ENCODE data around the gene APOM. TPM values are rescaled to one million over a fixed set of nuclear protein-coding genes. Genes with fewer than 3 reads are reported as not detected.

Gene APOM
- total and polyA plus RNA-seq, 4 donors, result 0.42 to 2.6 (median 0.96) TPM; not detected in 1

DNA sequence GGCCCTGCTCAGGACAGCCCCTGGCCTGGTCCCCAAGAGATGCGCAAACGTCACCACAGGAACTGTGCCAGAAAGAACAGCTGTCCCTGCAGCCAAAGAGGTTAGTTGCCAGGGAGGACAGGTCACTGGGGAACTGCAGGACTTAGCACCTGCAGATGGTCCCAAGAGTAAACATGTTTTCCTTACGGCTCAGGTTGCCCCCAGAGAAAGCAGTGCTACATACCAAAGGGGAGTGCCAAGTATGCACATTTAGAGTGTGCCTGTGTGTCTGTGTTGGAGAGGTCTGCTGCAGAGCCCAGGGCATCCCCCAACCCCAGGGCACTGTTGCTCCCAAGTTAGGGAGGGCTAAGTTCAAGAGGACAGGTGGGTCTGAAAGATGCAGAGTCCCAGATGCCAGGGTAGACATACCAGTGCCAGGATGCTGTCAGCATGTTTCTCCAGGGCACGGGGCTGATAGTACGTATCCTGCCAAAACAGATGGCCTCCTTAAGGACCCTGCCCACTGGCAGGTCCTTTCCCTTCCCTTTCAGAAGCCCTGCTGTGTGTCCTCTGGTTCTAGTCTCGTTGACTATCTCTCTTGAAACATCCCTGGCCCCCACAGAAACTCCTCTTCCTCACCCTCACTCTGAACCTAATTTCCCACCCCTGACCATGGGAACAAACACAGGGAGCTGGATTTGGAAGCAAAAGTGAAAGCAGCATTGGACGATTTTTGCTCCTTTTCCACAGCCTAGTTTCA, 46.1 kb downstream of the APOM start:
- Histone ChIP-seq H3K27me3 (ENCODE audit: control insufficient read depth in 1 of 2, insufficient read depth in 2 of 2, low read length in 1 of 2) (no peaks in the 10 kb centered on the region), H3K9me3 (ENCODE audit: control insufficient read depth, low read length) (no peaks in the 10 kb centered on the region), H3K36me3 (ENCODE audit: control insufficient read depth in 1 of 2, insufficient read depth in 2 of 2, low read length in 1 of 2) (no peaks in the 10 kb centered on the region), H3K27ac (ENCODE audit: low read depth in 1 of 2, low read length in 2 of 2) (no peak overlapping the region), H3K4me3 (ENCODE audit: low read length in 2 of 2) (peak overlapping the region; percentile 75 to 95), H3K4me1 (ENCODE audit: control insufficient read depth in 1 of 2, insufficient read depth in 2 of 2, low read length in 2 of 2) (no peaks in the 10 kb centered on the region)
- intact Hi-C loops (cut with DNase I), result no loop called here
- no peak for ATAC-seq (ENCODE audit: low FRiP score)
- no peak for DNase-seq
- 16 to 17% methylated on average over 7 of the region's 7 CpGs for WGBS, 2 donors

- H3K27ac ChIP-seq (ENCODE audit: low read depth in 1 of 2, low read length in 2 of 2), result peak overlapping the region; percentile 95 to 96
- 0 to 1% methylated on average over 10 of the region's 10 CpGs for WGBS, 2 donors
- H3K4me3 ChIP-seq (ENCODE audit: low read length in 2 of 2), result peak overlapping the region; percentile 75 to 95
- no peaks in the 10 kb centered on the region for H3K9me3 ChIP-seq (ENCODE audit: control insufficient read depth, low read length)
- DNase-seq, result no peak
- H3K4me1 ChIP-seq (ENCODE audit: control insufficient read depth in 1 of 2, insufficient read depth in 2 of 2, low read length in 2 of 2), result no peaks in the 10 kb centered on the region
- intact Hi-C loops (cut with DNase I), result no loop called here
- H3K27me3 ChIP-seq (ENCODE audit: control insufficient read depth in 1 of 2, insufficient read depth in 2 of 2, low read length in 1 of 2), result no peaks in the 10 kb centered on the region
- ATAC-seq (ENCODE audit: low FRiP score), result peak; percentile 19
- no peaks in the 10 kb centered on the region for H3K36me3 ChIP-seq (ENCODE audit: control insufficient read depth in 1 of 2, insufficient read depth in 2 of 2, low read length in 1 of 2)
Measured at GRCh38 chr6:31702405-31702818, 46.7 kb downstream of the APOM start.

- H3K4me3 ChIP-seq (ENCODE audit: low read length in 2 of 2), result peak within 1 kb of the TSS; percentile 75 to 95
- peak; percentile 98 for ATAC-seq (ENCODE audit: low FRiP score)
- H3K27me3 ChIP-seq (ENCODE audit: control insufficient read depth in 1 of 2, insufficient read depth in 2 of 2, low read length in 1 of 2), result no peaks in the 10 kb centered on the region
- no peaks in the 10 kb centered on the region for H3K36me3 ChIP-seq (ENCODE audit: control insufficient read depth in 1 of 2, insufficient read depth in 2 of 2, low read length in 1 of 2)
- peak within 1 kb of the TSS; percentile 95 to 96 for H3K27ac ChIP-seq (ENCODE audit: low read depth in 1 of 2, low read length in 2 of 2)
- no peaks in the 10 kb centered on the region for H3K9me3 ChIP-seq (ENCODE audit: control insufficient read depth, low read length)
- peak; percentile 99 to 100 for DNase-seq
- intact Hi-C loops (cut with DNase I), result no loop called here
- no peaks in the 10 kb centered on the region for H3K4me1 ChIP-seq (ENCODE audit: control insufficient read depth in 1 of 2, insufficient read depth in 2 of 2, low read length in 2 of 2)
- WGBS, 2 donors, result 1% methylated on average over 54 of the region's 54 CpGs
Measured at GRCh38 chr6:31702819-31703716, 47.4 kb downstream of the APOM start, which contains the start of gene ABHD16A. TSS of gene ABHD16A (minus strand) at chr6:31703324. CDS start at chr6:31703281, 43 bp downstream.

- intact Hi-C loops (cut with DNase I), result no loop called here
- no peak overlapping the region for H3K27ac ChIP-seq (ENCODE audit: low read depth in 1 of 2, low read length in 2 of 2)
- H3K4me1 ChIP-seq (ENCODE audit: control insufficient read depth in 1 of 2, insufficient read depth in 2 of 2, low read length in 2 of 2), result no peaks in the 10 kb centered on the region
- WGBS, 2 donors, result 92 to 94% methylated on average over 5 to 6 of the region's 6 CpGs
- no peak overlapping the region for H3K4me3 ChIP-seq (ENCODE audit: low read length in 2 of 2)
- no peaks in the 10 kb centered on the region for H3K36me3 ChIP-seq (ENCODE audit: control insufficient read depth in 1 of 2, insufficient read depth in 2 of 2, low read length in 1 of 2)
- ATAC-seq (ENCODE audit: low FRiP score) (no peak), DNase-seq (no peak)
- no peaks in the 10 kb centered on the region for H3K27me3 ChIP-seq (ENCODE audit: control insufficient read depth in 1 of 2, insufficient read depth in 2 of 2, low read length in 1 of 2)
- no peaks in the 10 kb centered on the region for H3K9me3 ChIP-seq (ENCODE audit: control insufficient read depth, low read length)
Measured at GRCh38 chr6:31705931-31706330, 50.2 kb downstream of the APOM start.

DNA sequence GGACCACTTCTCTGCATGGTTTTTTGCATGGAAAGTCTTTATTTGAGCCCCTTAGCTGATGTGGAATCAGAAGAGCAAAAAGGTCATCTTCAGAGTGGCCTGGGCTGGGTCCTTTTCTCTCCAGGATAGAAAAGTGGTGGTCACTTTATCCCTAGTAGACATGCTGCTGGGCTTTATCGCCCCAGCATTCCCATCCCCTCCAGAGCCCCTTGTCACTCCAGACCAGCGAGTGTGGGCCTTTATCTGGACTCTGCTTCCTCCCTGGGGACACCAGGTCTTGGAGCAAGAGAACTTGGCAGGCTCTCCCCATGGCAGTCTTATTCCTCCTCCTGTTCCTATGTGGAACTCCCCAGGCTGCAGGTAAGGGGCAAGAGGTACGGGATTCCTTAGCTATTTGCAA, 50.9 kb downstream of the APOM start, which contains the start of gene LY6G6F:
Gene LY6G6F (plus strand): TSS at position 268 of the 400 bp plus-strand sequence. CDS start 41 bp downstream, at position 309.
- Histone ChIP-seq H3K36me3 (ENCODE audit: control insufficient read depth in 1 of 2, insufficient read depth in 2 of 2, low read length in 1 of 2) (no peaks in the 10 kb centered on the region), H3K4me3 (ENCODE audit: low read length in 2 of 2) (no peak within 1 kb of the TSS), H3K27ac (ENCODE audit: low read depth in 1 of 2, low read length in 2 of 2) (no peak within 1 kb of the TSS), H3K4me1 (ENCODE audit: control insufficient read depth in 1 of 2, insufficient read depth in 2 of 2, low read length in 2 of 2) (no peaks in the 10 kb centered on the region), H3K9me3 (ENCODE audit: control insufficient read depth, low read length) (no peaks in the 10 kb centered on the region), H3K27me3 (ENCODE audit: control insufficient read depth in 1 of 2, insufficient read depth in 2 of 2, low read length in 1 of 2) (no peaks in the 10 kb centered on the region)
- DNase-seq (no peak), ATAC-seq (ENCODE audit: low FRiP score) (no peak)
- 13 to 20% methylated on average over 3 of the region's 3 CpGs for WGBS, 2 donors
- intact Hi-C loops (cut with DNase I), result no loop called here

DNA sequence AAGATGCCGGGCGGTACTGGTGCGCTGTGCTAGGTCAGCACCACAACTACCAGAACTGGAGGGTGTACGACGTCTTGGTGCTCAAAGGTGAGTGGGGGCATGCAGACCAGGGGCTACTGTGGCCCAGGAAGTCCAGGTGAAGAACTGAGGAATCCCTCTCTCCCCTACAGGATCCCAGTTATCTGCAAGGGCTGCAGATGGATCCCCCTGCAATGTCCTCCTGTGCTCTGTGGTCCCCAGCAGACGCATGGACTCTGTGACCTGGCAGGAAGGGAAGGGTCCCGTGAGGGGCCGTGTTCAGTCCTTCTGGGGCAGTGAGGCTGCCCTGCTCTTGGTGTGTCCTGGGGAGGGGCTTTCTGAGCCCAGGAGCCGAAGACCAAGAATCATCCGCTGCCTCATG, 52.0 kb downstream of the APOM start:
- DNase-seq (no peak), ATAC-seq (ENCODE audit: low FRiP score) (no peak)
- H3K27me3 ChIP-seq (ENCODE audit: control insufficient read depth in 1 of 2, insufficient read depth in 2 of 2, low read length in 1 of 2), result no peaks in the 10 kb centered on the region
- intact Hi-C loops (cut with DNase I), result no loop called here
- no peak overlapping the region for H3K4me3 ChIP-seq (ENCODE audit: low read length in 2 of 2)
- no peaks in the 10 kb centered on the region for H3K4me1 ChIP-seq (ENCODE audit: control insufficient read depth in 1 of 2, insufficient read depth in 2 of 2, low read length in 2 of 2)
- H3K36me3 ChIP-seq (ENCODE audit: control insufficient read depth in 1 of 2, insufficient read depth in 2 of 2, low read length in 1 of 2), result no peaks in the 10 kb centered on the region
- 91% methylated on average over 10 of the region's 10 CpGs for WGBS, 2 donors
- H3K27ac ChIP-seq (ENCODE audit: low read depth in 1 of 2, low read length in 2 of 2), result no peak overlapping the region
- no peaks in the 10 kb centered on the region for H3K9me3 ChIP-seq (ENCODE audit: control insufficient read depth, low read length)

Small RNA genes within 50 kb of the gene (microRNA-seq; reads per million reads assigned to microRNA genes)
- 0 to 1.8 reads per million in 2 donors for gene MIR4646
- gene MIR6832, result 0.60 to 0.99 reads per million in 2 donors

Other genes starting within 250 kb of the APOM start
Only the 30 nearest of the 37 such genes appear.
- 1 to 10 TPM; 4.7 to 6.2 TPM for gene MICB, start 157.7 kb upstream of the APOM start, total RNA-seq
- 1 to 10 TPM; 1.8 to 3.5 TPM for gene MICB, start 157.7 kb upstream of the APOM start, polyA plus RNA-seq
- gene MCCD1, start 126.9 kb upstream of the APOM start, total RNA-seq, result not detected
- gene MCCD1, start 126.9 kb upstream of the APOM start, polyA plus RNA-seq, result not detected
- 100 to 1,000 TPM; 235 to 270 TPM for gene DDX39B, start 113.9 kb upstream of the APOM start, total RNA-seq
- gene DDX39B, start 113.9 kb upstream of the APOM start, polyA plus RNA-seq, result 100 to 1,000 TPM; 146 to 570 TPM
- 1 to 10 TPM; 1.3 to 1.5 TPM for gene ATP6V1G2, start 109.3 kb upstream of the APOM start, total RNA-seq
- 1 to 10 TPM; 1.4 to 1.8 TPM for gene ATP6V1G2, start 109.3 kb upstream of the APOM start, polyA plus RNA-seq
- 10 to 100 TPM; 16.0 to 19.8 TPM for gene NFKBIL1, start 108.3 kb upstream of the APOM start, total RNA-seq
- 10 to 100 TPM; 24.2 to 49.5 TPM for gene NFKBIL1, start 108.3 kb upstream of the APOM start, polyA plus RNA-seq
- gene LTA, start 83.6 kb upstream of the APOM start, total RNA-seq, result not detected
- gene LTA, start 83.6 kb upstream of the APOM start, polyA plus RNA-seq, result under 1 TPM in 1 of 2 donors, not detected in 1; 0.18 TPM
- 1 to 10 TPM in 1 of 2 donors, under 1 TPM in 1; 0.66 to 1.9 TPM for gene TNF, start 80.3 kb upstream of the APOM start, total RNA-seq
- gene TNF, start 80.3 kb upstream of the APOM start, polyA plus RNA-seq, result 1 to 10 TPM in 1 of 2 donors, under 1 TPM in 1; 0.23 to 1.3 TPM
- gene LTB, start 73.5 kb upstream of the APOM start, total RNA-seq, result 1 to 10 TPM; 1.4 to 3.6 TPM
- gene LTB, start 73.5 kb upstream of the APOM start, polyA plus RNA-seq, result 1 to 10 TPM in 1 of 2 donors, under 1 TPM in 1; 0.88 to 2.5 TPM
- 10 to 100 TPM; 21.1 to 24.6 TPM for gene LST1, start 69.6 kb upstream of the APOM start, total RNA-seq
- gene LST1, start 69.6 kb upstream of the APOM start, polyA plus RNA-seq, result 10 to 100 TPM in 1 of 2 donors, 1 to 10 TPM in 1; 7.9 to 23.4 TPM
- not detected for gene NCR3, start 62.9 kb upstream of the APOM start, total RNA-seq
- not detected for gene NCR3, start 62.9 kb upstream of the APOM start, polyA plus RNA-seq
- gene AIF1, start 40.7 kb upstream of the APOM start, total RNA-seq, result 10 to 100 TPM; 32.6 to 68.3 TPM
- 100 to 1,000 TPM in 1 of 2 donors, 10 to 100 TPM in 1; 38.2 to 166 TPM for gene AIF1, start 40.7 kb upstream of the APOM start, polyA plus RNA-seq
- 100 to 1,000 TPM; 154 to 164 TPM for gene PRRC2A, start 35.2 kb upstream of the APOM start, total RNA-seq
- 100 to 1,000 TPM in 1 of 2 donors, 10 to 100 TPM in 1; 28.5 to 152 TPM for gene PRRC2A, start 35.2 kb upstream of the APOM start, polyA plus RNA-seq
- 100 to 1,000 TPM; 207 to 215 TPM for gene BAG6, start 3.2 kb upstream of the APOM start, total RNA-seq
- gene BAG6, start 3.2 kb upstream of the APOM start, polyA plus RNA-seq, result 100 to 1,000 TPM in 1 of 2 donors, 10 to 100 TPM in 1; 75.0 to 379 TPM
- gene C6orf47, start 4.9 kb downstream of the APOM start, total RNA-seq, result 10 to 100 TPM; 18.3 to 20.2 TPM
- gene C6orf47, start 4.9 kb downstream of the APOM start, polyA plus RNA-seq, result 10 to 100 TPM in 1 of 2 donors, 1 to 10 TPM in 1; 7.5 to 12.0 TPM
- gene GPANK1, start 9.1 kb downstream of the APOM start, total RNA-seq, result 10 to 100 TPM; 10.9 to 16.5 TPM
- gene GPANK1, start 9.1 kb downstream of the APOM start, polyA plus RNA-seq, result 10 to 100 TPM; 15.9 to 22.8 TPM
- gene CSNK2B, start 10.2 kb downstream of the APOM start, total RNA-seq, result 100 to 1,000 TPM; 100 to 106 TPM
- gene CSNK2B, start 10.2 kb downstream of the APOM start, polyA plus RNA-seq, result 100 to 1,000 TPM; 122 to 191 TPM
- 10 to 100 TPM; 19.6 to 20.8 TPM for gene LY6G5B, start 14.1 kb downstream of the APOM start, total RNA-seq
- 10 to 100 TPM in 1 of 2 donors, 1 to 10 TPM in 1; 1.6 to 25.1 TPM for gene LY6G5B, start 14.1 kb downstream of the APOM start, polyA plus RNA-seq
- 1 to 10 TPM; 1.2 to 3.3 TPM for gene LY6G5C, start 25.2 kb downstream of the APOM start, total RNA-seq
- gene LY6G5C, start 25.2 kb downstream of the APOM start, polyA plus RNA-seq, result 1 to 10 TPM; 3.3 to 5.9 TPM
- 10 to 100 TPM; 41.8 to 48.1 TPM for gene ABHD16A, start 47.4 kb downstream of the APOM start, total RNA-seq
- 10 to 100 TPM; 12.9 to 50.1 TPM for gene ABHD16A, start 47.4 kb downstream of the APOM start, polyA plus RNA-seq
- not detected for gene LY6G6F, start 51.0 kb downstream of the APOM start, total RNA-seq
- gene LY6G6F, start 51.0 kb downstream of the APOM start, polyA plus RNA-seq, result not detected
- gene LY6G6D, start 59.5 kb downstream of the APOM start, total RNA-seq, result not detected
- not detected for gene LY6G6D, start 59.5 kb downstream of the APOM start, polyA plus RNA-seq
- not detected for gene LY6G6C, start 65.9 kb downstream of the APOM start, total RNA-seq
- not detected for gene LY6G6C, start 65.9 kb downstream of the APOM start, polyA plus RNA-seq
- under 1 TPM; 0.84 to 0.96 TPM for gene MPIG6B, start 67.5 kb downstream of the APOM start, total RNA-seq
- gene MPIG6B, start 67.5 kb downstream of the APOM start, polyA plus RNA-seq, result not detected
- gene DDAH2, start 73.4 kb downstream of the APOM start, total RNA-seq, result 100 to 1,000 TPM; 122 to 133 TPM
- 100 to 1,000 TPM; 118 to 189 TPM for gene DDAH2, start 73.4 kb downstream of the APOM start, polyA plus RNA-seq
- 100 to 1,000 TPM; 303 to 322 TPM for gene CLIC1, start 80.6 kb downstream of the APOM start, total RNA-seq
- gene CLIC1, start 80.6 kb downstream of the APOM start, polyA plus RNA-seq, result 100 to 1,000 TPM; 331 to 368 TPM
- gene MSH5, start 84.1 kb downstream of the APOM start, total RNA-seq, result 10 to 100 TPM in 1 of 2 donors, 1 to 10 TPM in 1; 5.9 to 15.1 TPM
- 1 to 10 TPM in 1 of 2 donors, not detected in 1; 7.0 TPM for gene MSH5, start 84.1 kb downstream of the APOM start, polyA plus RNA-seq
- 1 to 10 TPM in 1 of 2 donors, under 1 TPM in 1; 0.68 to 2.9 TPM for gene SAPCD1, start 106.8 kb downstream of the APOM start, total RNA-seq
- gene SAPCD1, start 106.8 kb downstream of the APOM start, polyA plus RNA-seq, result 1 to 10 TPM in 1 of 2 donors, not detected in 1; 3.2 TPM
- 1 to 10 TPM in 1 of 2 donors, under 1 TPM in 1; 0.58 to 1.3 TPM for gene VWA7, start 121.4 kb downstream of the APOM start, total RNA-seq
- under 1 TPM in 1 of 2 donors, not detected in 1; 0.23 TPM for gene VWA7, start 121.4 kb downstream of the APOM start, polyA plus RNA-seq
- 10 to 100 TPM; 44.4 to 49.6 TPM for gene VARS1, start 139.9 kb downstream of the APOM start, total RNA-seq
- gene VARS1, start 139.9 kb downstream of the APOM start, polyA plus RNA-seq, result 10 to 100 TPM in 1 of 2 donors, 1 to 10 TPM in 1; 9.8 to 26.4 TPM
- 10 to 100 TPM; 32.4 to 33.4 TPM for gene LSM2, start 151.1 kb downstream of the APOM start, total RNA-seq
- 10 to 100 TPM; 41.7 to 42.2 TPM for gene LSM2, start 151.1 kb downstream of the APOM start, polyA plus RNA-seq